Colonic mucosa (tissue), 4 donors: ENCODE results near the gene NUMB. TPM values are rescaled to one million over a fixed set of nuclear protein-coding genes. Genes with fewer than 3 reads are reported as not detected.
"Not testable (repeated sequence)": the region's sequence is repeated elsewhere in the genome, so short reads cannot be mapped to it uniquely, and the experiment has no call there.

Experiments used
- DNase-seq: peaks from one replicate; pipeline ENCODE4 v3.0.0-alpha.2; 2020
- H3K27ac ChIP-seq: fragments of 200-600 bp; one replicate; pipeline ENCODE4 v1.8.0; 2021
- H3K27me3 ChIP-seq: fragments of 200-600 bp; one replicate; pipeline ENCODE4 v1.8.0; 2021
- H3K36me3 ChIP-seq: fragments of 200-600 bp; one replicate; pipeline ENCODE4 v1.8.0; 2021
- H3K4me1 ChIP-seq: fragments of 200-600 bp; one replicate; pipeline ENCODE4 v1.8.0; 2021; ENCODE audit warnings: mild to moderate bottlenecking
- H3K4me3 ChIP-seq: fragments of 200-600 bp; one replicate; pipeline ENCODE4 v1.8.0; 2021
- H3K9ac ChIP-seq, 2 donors: one replicate each; pipeline ENCODE4 v1.7.0; 2013; ENCODE audit warnings: control low read depth in 2 of 2, low read depth in 2 of 2, low read length in 2 of 2
- H3K9me3 ChIP-seq: fragments of 200-600 bp; one replicate; pipeline ENCODE4 v1.8.0; 2021
- CTCF ChIP-seq: fragments of 200-600 bp; IDR thresholded peaks from one replicate; pipeline ENCODE4 v1.8.0; 2022; ENCODE audit warnings: antibody characterized with exemption, mild to moderate bottlenecking
- intact Hi-C: fragments of 100-400 bp; cut with DNase I; formaldehyde crosslinking; loops from one replicate; pipeline ENCODE4 v1.14.1; 2022
- total RNA-seq, 2 donors: library from RNA; stranded (reverse); fragmentation: NEBNext Ultra II Directional in 1 of 2; extraction: Animal tissue kit (Norgen Biotek cat#: 25700) in 1 of 2; gene quantifications; one replicate each; pipeline ENCODE4 v1.2.1, GENCODE V29; 2021
- donor health status: healthy.
- donor health status: DM: no; HTN: no; CAD: no.
- donor health status: DM: no; HTN: no; CAD: no.

NUMB gene
- total RNA-seq, 2 donors from 2014 or later = 83.1 to 116 TPM

DNA sequence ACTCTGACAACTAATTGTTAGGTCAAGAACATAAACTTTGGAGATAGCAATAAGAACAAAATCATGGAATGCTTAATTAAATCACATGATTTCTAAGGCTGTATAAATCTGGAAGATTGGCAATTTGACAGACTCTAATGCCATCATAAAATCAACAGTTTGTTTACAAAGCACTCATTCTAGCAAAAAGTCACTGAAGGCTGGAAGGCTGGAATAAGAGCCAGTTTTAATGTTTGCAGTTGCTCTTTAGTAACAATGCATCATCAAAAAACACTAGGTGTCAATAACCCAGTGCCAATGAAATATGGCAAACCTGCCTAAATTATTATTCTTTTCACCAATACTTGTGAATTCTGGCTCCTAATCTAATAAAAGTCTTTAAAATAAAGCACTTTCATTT lies 65.0 kb downstream of the NUMB start:
- H3K4me3 ChIP-seq = no peak overlapping the region
- H3K27me3 ChIP-seq = no peaks in the 10 kb centered on the region
- no peaks in the 10 kb centered on the region for H3K9me3 ChIP-seq
- no peaks in the 10 kb centered on the region for H3K4me1 ChIP-seq
- no peak for DNase-seq
- no peak overlapping the region for H3K9ac ChIP-seq
- intact Hi-C loops = no loop called here
- no peak for TF ChIP-seq CTCF
- no peak overlapping the region for H3K27ac ChIP-seq
- no peaks in the 10 kb centered on the region for H3K36me3 ChIP-seq

DNA sequence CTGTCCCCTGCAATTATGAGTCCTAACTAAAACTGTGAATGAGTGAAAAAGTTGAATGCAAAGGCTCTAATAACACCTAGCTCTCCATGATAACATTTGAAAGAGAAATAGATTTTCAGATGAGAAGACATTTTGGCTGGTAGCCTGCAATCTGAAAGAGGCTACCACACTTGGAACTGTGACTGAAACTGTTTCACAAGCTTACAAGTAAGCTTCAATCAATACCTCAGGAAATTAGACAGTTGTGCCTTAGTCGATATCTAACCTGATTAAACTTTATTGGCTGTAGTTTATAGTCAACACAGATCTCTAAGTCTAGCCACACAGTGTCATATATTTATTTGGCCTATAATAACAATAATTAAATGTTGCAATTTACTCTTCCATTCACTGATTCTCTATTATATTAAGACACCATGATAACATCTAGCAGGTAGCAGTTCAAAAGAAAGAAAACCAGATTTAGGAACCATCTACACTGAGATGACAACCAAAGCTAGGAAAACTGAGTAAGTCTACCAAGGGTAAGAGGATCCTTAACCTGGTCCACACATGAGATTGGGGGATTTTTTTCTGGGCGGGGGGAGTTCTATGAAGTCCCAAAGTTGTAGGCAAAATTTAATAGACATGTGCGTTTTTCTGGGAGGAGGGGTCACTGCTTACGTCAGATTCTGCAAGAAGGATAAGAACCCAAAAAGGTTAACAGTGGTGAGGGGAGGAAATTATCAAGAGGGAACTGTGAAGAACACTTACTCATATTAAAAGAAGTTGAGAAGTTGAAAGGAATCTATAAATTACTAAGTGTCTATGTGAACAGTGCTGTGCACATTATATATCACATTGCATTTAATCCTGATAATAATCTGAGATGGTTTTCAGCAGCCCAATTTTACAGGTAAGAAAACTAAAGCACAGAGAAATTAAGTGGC lies 65.8 kb downstream of the NUMB start:
- H3K9me3 ChIP-seq = no peaks in the 10 kb centered on the region
- no peaks in the 10 kb centered on the region for H3K36me3 ChIP-seq
- no peaks in the 10 kb centered on the region for H3K4me1 ChIP-seq
- H3K27ac ChIP-seq = no peak overlapping the region
- H3K27me3 ChIP-seq = no peaks in the 10 kb centered on the region
- H3K9ac ChIP-seq = no peak overlapping the region
- TF ChIP-seq CTCF = no peak
- DNase-seq = no peak
- intact Hi-C loops = no loop called here
- H3K4me3 ChIP-seq = no peak overlapping the region

GRCh38 chr14:73387860-73388259 lies 70.5 kb downstream of the NUMB start:
- H3K4me1 ChIP-seq, H3K27me3 ChIP-seq, DNase-seq, H3K4me3 ChIP-seq, H3K9me3 ChIP-seq, H3K27ac ChIP-seq, H3K36me3 ChIP-seq, H3K9ac ChIP-seq, intact Hi-C loops: not testable (repeated sequence)

DNA sequence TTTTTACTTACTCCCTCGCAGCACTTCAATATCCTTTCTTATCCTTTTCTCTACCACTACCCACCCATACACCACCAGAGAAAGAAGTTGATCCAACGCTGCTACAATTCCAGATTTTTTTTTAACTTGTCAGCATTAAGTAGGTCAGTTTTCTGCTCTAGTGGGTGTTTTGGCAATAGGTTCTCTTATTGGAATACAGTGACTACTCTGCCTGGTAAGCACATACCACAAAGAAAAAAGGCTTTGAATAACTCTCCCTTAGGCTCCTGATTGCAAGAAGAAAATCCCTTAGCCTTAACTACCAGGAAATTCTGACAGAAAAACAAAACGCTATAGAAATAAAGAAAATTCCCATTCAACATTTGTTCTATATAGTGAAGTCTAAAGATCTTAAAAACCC lies 72.0 kb downstream of the NUMB start:
- no peak overlapping the region for H3K9ac ChIP-seq
- H3K36me3 ChIP-seq = no peaks in the 10 kb centered on the region
- no peaks in the 10 kb centered on the region for H3K27me3 ChIP-seq
- no peak overlapping the region for H3K27ac ChIP-seq
- no peaks in the 10 kb centered on the region for H3K4me1 ChIP-seq
- no peaks in the 10 kb centered on the region for H3K9me3 ChIP-seq
- TF ChIP-seq CTCF = no peak
- no peak for DNase-seq
- intact Hi-C loops = no loop called here
- no peak overlapping the region for H3K4me3 ChIP-seq

- H3K9ac ChIP-seq, H3K27me3 ChIP-seq, H3K27ac ChIP-seq, H3K4me3 ChIP-seq, intact Hi-C loops, H3K9me3 ChIP-seq, H3K36me3 ChIP-seq, DNase-seq, H3K4me1 ChIP-seq: not testable (repeated sequence)
Measured at GRCh38 chr14:73385021-73385420, 73.3 kb downstream of the NUMB start.

DNA sequence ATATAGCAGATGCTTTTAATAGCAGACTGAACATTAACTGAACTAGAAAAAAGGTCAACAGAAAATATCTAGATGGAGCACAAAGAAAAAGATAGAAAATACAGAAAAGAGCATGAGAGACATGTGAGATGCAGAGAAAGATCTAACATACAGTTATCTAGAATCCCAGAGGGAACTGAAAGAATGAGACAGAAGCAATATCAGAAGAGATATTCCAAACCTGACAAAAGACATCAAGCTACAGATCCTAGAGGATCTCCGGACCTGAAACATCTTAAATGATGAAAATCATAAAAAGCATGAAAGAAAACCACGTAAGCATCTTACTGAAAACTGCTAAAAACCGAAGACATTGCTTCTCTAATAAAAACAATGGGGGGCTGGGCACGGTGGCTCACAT lies 75.0 kb downstream of the NUMB start:
- Histone ChIP-seq H3K27me3 (no peaks in the 10 kb centered on the region), H3K27ac (no peak overlapping the region), H3K4me3 (no peak overlapping the region), H3K9ac (no peak overlapping the region), H3K4me1 (no peaks in the 10 kb centered on the region), H3K36me3 (no peaks in the 10 kb centered on the region), H3K9me3 (no peaks in the 10 kb centered on the region)
- DNase-seq = no peak
- intact Hi-C loops = no loop called here
- TF ChIP-seq CTCF = no peak
